ENCODE data around the gene MAST2. TPM values are rescaled to one million over a fixed set of nuclear protein-coding genes. Genes with fewer than 3 reads are reported as not detected.

MAST2 gene
- total RNA-seq, 1 experiment from 2014 or later = 37.2 TPM

DNA sequence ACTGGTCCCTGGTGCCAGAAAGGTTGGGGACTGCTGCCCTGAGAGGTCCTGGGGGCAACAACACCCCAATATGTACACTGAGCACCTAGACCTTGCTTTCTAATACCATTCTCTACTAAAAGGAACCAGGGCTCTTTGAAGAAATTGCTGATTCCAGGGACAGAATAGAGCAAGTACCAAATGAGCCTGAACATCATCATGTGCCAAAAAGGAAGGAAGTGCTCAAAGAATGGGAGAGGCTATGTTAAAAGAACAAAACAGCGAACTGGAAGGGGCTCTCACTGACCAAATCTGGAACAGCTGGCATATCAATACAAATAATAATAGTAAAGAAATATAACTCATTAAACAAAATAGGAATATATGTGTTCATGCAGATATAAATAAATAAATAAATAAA, 278.2 kb downstream of the MAST2 start:
- Mint-ChIP-seq H3K4me1 (no peaks in the 10 kb centered on the region; the same call in 1 of the 2 replicates), H3K27me3 (ENCODE audit: low read depth) (no peaks in the 10 kb centered on the region), H3K36me3 (no peaks in the 10 kb centered on the region), H3K27ac (no peak overlapping the region), H3K4me3 (no peak overlapping the region), H3K9me3 (0 out of 2 replicates have a peak, but pooled peaks cover 3% of the 10 kb centered on the region)
- ATAC-seq (no peak), DNase-seq (ENCODE audit: low spot score) (no peak)
- TF ChIP-seq E2F1 (CRISPR knock-in tag; IDR thresholded peaks at IDR 0.05) = no peak
- TF ChIP-seq NR3C1 (CRISPR knock-in tag; conservative IDR thresholded peaks at IDR 0.05; ENCODE audit: low read depth) = no peak
- TF ChIP-seq, protein P1, sequence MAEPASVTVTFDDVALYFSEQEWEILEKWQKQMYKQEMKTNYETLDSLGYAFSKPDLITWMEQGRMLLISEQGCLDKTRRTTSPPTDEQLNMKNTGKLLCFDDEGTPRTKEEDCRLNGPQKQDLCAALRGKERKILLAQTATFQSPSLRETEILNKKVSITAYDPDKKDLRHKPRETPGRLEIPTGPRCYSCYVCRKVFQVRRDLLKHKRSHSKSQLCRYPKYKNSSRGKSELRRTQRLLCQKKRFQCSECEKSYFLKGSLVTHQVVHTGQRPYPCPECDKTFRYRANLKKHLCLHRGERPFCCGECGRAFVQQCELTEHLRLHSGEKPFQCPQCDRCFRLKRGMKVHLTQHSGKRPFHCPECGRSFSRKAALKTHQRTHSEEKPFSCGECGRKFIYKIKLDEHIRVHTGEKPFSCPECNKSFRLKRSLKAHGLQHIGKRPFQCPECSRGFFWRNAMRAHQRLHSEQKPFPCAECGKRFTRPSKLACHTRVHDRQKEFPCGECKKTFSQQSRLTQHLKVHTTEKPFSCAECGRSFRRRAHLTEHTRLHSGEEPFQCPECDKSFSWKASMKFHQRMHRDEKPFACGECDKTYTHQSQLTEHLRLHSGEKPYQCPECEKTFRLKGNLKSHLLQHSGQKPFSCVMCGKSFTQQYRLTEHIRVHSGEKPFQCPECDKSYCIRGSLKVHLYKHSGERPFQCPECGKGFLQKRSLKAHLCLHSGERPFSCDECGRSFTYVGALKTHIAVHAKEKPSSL (CRISPR knock-in tag; conservative IDR thresholded peaks at IDR 0.05) = no peak
- no peak for TF ChIP-seq NR2C2 (CRISPR knock-in tag; IDR thresholded peaks at IDR 0.05)
- TF ChIP-seq ZNF671 (CRISPR knock-in tag; IDR thresholded peaks at IDR 0.05) = no peak
- no peak for TF ChIP-seq OVOL2 (CRISPR knock-in tag; IDR thresholded peaks at IDR 0.05; ENCODE audit: borderline replicate concordance)
- TF ChIP-seq, protein P2, sequence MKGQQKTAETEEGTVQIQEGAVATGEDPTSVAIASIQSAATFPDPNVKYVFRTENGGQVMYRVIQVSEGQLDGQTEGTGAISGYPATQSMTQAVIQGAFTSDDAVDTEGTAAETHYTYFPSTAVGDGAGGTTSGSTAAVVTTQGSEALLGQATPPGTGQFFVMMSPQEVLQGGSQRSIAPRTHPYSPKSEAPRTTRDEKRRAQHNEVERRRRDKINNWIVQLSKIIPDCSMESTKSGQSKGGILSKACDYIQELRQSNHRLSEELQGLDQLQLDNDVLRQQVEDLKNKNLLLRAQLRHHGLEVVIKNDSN (CRISPR knock-in tag; IDR thresholded peaks at IDR 0.05) = no peak
- no peak for TF ChIP-seq FOXK1 (CRISPR knock-in tag; IDR thresholded peaks at IDR 0.05)
- ChIA-PET POLR2A (no interaction called here), CTCF (interaction anchor here (1.1 kb wide), 1 partner anchor 142 kb away, joined by 3 read pairs; no protein-coding TSS in a partner anchor)

DNA sequence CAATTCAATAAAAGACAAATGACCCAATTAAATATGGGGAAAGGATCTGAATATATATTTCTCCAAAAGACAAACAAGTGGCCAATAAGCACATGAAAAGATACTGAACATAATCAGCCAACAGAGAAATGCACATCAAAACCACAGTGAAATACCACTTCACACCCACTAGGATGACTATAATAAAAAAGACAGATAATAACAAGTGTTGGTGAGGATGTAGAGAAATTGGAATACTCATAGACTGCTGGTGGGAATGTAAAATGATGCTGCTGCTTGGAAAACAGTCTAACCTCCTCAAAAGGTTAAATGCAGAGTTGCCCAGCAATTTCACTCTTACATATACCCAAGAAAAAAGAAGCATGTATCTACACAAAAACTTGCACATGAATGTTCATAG, 280.2 kb downstream of the MAST2 start:
- no peaks in the 10 kb centered on the region; the same call in 1 of the 2 replicates for H3K4me1 Mint-ChIP-seq
- ChIA-PET CTCF (no interaction called here), POLR2A (no interaction called here)
- no peaks in the 10 kb centered on the region for H3K36me3 Mint-ChIP-seq
- DNase-seq (ENCODE audit: low spot score) = no peak
- 0 out of 2 replicates have a peak, but pooled peaks cover 3% of the 10 kb centered on the region for H3K9me3 Mint-ChIP-seq
- no peak overlapping the region for H3K27ac Mint-ChIP-seq
- H3K4me3 Mint-ChIP-seq = no peak overlapping the region
- H3K27me3 Mint-ChIP-seq (ENCODE audit: low read depth) = no peaks in the 10 kb centered on the region
- no peak for ATAC-seq
- TF ChIP-seq STAT6 (CRISPR knock-in tag; conservative IDR thresholded peaks at IDR 0.05; ENCODE audit: low read depth) = no peak
- TF ChIP-seq ATF2 (CRISPR knock-in tag; IDR thresholded peaks at IDR 0.05; ENCODE audit: borderline replicate concordance, low read depth) = no peak
- no peak for TF ChIP-seq ATF1 (CRISPR knock-in tag; IDR thresholded peaks at IDR 0.05)
- TF ChIP-seq, protein P3, sequence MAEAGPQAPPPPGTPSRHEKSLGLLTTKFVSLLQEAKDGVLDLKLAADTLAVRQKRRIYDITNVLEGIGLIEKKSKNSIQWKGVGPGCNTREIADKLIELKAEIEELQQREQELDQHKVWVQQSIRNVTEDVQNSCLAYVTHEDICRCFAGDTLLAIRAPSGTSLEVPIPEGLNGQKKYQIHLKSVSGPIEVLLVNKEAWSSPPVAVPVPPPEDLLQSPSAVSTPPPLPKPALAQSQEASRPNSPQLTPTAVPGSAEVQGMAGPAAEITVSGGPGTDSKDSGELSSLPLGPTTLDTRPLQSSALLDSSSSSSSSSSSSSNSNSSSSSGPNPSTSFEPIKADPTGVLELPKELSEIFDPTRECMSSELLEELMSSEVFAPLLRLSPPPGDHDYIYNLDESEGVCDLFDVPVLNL (CRISPR knock-in tag; IDR thresholded peaks at IDR 0.05; ENCODE audit: borderline replicate concordance, low read depth) = no peak
- no peak for TF ChIP-seq ATF3 (CRISPR knock-in tag; conservative IDR thresholded peaks at IDR 0.05)
- TF ChIP-seq NR2C2 (CRISPR knock-in tag; IDR thresholded peaks at IDR 0.05) = no peak
- TF ChIP-seq AFF4 (CRISPR knock-in tag; IDR thresholded peaks at IDR 0.05; ENCODE audit: borderline replicate concordance) = no peak
- TF ChIP-seq ZNF219 (CRISPR knock-in tag; IDR thresholded peaks at IDR 0.05; ENCODE audit: borderline replicate concordance) = no peak
- no peak for TF ChIP-seq GABPB1 (CRISPR knock-in tag; IDR thresholded peaks at IDR 0.05)
- no peak for TF ChIP-seq SMAD4 (CRISPR knock-in tag; IDR thresholded peaks at IDR 0.05)
- TF ChIP-seq, protein P2 (CRISPR knock-in tag; IDR thresholded peaks at IDR 0.05) = no peak
- TF ChIP-seq ZNF263 (CRISPR knock-in tag; IDR thresholded peaks at IDR 0.05; ENCODE audit: low read depth) = no peak
